Stimulated activated CD4-positive, alpha-beta T cell treated with anti-CD3 and anti-CD28 coated beads, Interleukin-1b, Interleukin-23, amount 100 ng/mL, for 4 hours (primary cell): ENCODE results near the gene NANOS1.

Experiments
- DNase-seq, 2 donors: peaks; one replicate each; pipeline ENCODE4 v3.0.0-alpha.2; 2020; ENCODE audit warnings: low read depth in 2 of 2

Gene NANOS1

DNA sequence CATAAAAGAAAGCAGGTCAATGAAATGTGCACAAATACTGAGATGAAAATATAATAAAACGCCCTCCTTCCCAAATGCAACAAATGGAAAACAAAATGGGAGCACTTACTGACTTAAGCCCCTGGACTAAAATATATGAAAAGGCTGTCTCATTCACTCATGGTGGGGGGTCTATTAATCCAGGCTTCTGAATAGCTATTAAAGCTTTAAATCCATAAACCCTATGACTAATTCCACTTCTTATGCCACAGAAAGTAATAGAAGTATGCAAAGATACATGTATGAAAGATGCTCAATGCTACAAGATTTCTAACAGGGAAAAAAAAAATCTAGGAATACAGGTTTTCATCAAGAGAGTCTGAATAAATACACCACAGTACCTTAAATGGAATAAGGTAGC, 30.6 kb downstream of the NANOS1 start:
- DNase-seq: no peak

DNA sequence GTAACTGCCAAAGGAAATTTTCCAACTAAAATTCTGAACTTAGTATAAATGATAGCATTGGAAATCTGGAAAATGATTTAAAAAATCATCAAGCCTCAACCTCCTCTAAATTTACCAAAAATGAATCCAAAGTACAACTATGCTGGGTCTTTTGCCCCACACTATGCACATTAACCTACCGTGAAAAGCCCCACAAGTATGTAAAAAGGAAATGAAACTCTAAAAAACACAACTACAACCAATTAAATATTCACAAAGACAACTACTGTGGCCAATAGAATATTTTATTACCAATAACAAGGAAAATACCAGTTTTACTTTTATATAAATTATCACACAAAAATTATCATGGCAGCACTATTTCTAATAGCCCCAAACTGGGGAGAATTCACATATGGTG, 31.8 kb downstream of the NANOS1 start:
- DNase-seq: no peak

DNA sequence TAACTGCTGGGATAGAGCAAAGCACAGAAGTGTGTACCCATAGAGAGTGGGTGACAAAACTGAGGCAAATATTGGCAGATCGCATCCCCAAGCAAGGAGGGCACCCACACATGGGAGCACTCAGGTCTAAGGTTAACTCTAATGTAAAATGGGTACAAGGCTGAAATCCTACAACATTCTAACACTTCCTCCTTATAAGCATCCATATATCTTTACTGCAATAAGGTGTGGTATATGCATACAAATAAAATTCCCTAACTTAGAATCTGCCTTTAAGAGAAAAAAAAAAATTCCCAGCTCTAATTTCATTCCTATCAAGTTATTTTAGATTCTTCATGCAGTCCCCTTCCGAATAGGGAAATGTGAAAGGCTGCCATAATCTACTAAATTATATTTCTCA, 32.4 kb downstream of the NANOS1 start:
- no peak for DNase-seq

DNA sequence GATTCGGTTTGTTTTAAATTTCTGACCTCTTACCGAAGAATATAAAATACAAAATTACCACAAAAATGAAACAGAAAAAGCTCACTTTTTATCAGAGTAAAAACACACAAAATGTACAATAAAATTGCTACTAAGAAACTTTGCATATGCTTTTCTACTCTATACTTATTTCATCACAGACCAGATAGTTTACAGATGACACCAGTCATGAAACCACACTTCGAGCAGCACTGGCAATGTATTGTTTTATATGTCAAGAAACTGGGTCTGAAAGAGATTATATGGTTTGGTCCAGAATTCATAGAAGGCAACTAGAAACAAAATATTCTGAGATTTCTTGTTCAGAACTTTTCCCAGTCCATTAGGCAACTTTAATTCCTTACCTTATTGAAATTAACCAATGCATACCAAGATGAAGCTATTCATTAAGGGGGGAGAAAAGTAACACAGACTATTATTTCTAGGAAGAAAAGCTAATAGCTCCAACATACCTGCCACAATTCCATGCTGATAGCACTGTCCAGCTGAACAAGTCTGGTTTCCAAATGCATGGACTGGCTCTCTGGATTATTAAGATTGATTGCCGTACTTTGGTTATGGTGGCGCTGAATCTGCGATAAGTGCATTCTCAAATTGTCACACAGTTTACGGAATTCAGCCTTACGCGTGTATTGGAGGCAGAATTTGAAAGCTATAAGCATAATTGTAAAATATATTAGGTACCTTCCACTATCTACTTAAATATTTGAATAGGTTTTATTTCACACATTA, 41.1 kb downstream of the NANOS1 start:
- DNase-seq: no peak

DNA sequence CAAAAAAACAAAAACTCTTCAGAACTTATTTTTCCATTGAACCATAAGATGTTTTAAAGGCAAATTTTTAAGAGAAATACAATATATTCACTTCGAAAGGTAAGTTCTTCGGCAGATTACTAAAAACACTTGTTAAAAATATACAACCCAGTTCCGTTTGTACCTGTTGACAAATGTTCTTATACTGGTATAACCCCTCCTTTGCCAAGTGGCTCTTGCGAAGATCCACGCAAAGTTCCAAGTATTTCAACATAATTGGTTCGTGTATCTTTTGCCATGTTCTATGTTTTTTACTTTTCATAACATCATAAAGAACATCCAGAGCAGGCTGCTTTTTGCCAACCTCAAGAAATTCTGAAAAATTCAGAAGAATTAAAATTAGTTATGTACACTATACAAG, 44.1 kb downstream of the NANOS1 start:
- no peak for DNase-seq

DNA sequence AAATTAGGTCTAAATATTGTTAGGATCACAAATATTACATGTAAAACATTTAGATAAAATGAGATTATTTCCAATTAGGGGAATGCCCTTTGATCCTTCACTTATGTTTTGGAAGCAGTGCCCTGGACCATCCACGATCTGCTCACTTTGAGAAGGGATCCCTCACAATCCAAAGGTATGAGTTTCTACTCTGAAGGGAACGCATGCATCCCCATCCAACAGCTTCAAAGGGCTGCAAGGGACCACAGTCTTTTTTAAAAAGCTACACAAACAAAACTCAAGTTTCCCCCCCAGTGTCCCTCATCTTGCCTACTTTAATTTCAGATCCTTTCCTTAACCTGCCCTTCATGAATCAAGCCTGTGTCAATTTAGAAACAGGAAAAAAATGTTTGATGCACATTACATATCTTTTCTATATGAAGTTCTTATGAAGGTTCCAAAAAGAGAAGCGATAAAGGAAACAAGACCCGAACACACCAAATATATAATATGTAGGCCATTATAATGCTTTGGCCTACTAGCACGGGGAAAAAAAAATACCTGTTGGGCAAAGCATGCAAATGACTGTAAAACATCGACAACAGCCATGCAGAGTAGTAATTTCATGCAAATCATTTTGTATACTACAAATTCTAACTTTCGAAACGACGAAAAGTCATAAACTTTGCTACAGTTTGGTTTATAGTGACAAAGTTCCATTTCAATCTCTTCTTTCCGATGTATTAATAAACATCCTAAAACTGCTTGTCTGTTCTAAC, 49.1 kb downstream of the NANOS1 start:
- no peak for DNase-seq

DNA sequence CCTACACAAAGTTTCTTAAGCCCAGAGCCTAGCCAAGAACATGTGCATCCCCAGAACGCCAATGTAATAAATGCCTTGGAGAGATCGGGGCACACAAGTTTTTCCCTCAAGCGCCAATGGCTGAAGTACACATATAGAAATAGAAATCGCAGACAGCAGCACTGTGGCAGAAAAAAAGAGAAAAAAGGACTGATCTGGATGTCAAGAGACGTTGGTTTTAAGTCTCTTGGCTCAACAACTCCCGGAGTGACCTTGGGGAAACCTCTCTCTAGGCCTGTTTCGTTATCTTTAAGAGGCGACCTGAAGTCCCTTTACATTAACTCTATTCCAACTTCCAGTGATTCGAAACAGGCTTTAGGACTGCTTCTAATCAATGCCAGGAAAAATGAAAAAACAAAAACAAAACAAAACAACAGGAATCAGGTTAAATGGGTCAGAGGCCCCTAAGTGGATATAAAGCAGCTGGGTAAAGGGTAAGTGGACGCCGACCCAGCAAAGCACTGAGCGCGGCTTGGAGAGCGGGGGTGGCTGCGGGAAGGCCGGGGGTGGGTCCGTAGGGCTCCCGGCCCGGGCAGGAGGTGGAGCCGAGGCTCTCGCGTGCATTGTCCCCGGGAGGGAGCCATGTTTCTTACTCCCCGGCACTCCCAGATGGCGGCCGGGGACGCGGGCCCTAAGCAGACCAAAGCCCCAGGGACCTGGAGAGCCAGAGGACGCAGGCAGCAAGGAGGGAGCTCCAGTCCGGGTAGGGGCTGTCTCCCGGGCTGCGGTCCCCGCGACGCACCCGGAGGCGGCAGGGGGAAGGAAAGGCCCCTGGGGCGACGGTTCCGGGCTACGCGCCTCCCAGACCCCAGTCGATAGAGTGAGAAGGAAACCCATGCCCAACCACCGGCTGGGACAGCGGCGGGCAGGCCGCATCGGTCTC, 50.3 kb downstream of the NANOS1 start:
- peak; percentile 36 to 59 for DNase-seq

DNA sequence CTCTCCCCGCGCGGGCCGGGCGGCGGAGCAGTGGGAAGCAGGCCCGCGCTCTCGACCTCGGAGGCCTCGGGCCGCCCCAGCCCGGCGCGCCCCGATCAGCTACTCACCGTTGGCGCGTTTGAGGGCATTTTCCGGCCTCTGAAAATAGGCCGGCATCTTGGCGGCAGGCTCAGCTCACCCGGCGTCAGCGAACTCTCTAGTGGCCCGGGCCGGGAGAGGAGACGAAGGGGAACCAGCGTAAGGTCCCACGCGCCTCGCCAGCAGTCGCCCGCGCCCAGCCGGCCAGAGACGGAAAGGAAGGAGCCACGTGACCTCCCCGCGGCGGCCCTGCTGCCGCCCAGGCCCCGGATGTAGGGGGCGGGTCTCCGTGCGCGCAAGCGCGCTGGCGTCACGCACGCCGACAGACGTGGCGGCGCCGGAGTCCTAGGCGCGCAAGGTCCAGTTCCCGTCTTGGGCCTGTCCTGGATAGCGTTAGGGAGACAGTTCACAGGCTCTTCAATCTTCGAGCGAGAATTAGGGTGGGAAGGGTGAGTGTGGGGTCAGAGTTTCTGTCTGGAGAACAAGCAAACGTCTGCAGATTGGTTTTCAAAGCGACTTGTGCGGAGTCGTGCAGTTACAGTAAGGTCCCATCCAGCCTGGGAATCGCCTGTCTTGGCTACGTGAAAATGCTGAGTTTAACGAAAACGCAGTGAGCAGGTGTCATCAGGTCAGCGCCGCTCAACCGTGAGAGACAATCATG, 51.2 kb downstream of the NANOS1 start, which contains the start of gene EIF3A:
Gene EIF3A, minus strand, starts transcription at position 297 of the 739 bp plus-strand sequence. Its CDS starts 141 bp downstream, at position 156.
- peak; percentile 85 to 88 for DNase-seq
